Activated naive CD8-positive, alpha-beta T cell treated with anti-CD3 and anti-CD28 coated beads for 36 hours (primary cell): ENCODE data around the gene DUSP5. TPM values are rescaled to one million over a fixed set of nuclear protein-coding genes. Genes with fewer than 3 reads are reported as not detected.

Experiments used
- DNase-seq: peaks from one replicate; pipeline ENCODE4 v3.0.0; 2021
- H3K27ac Mint-ChIP-seq: one replicate; pipeline ENCODE4 v1.8.0; 2022; ENCODE audit warnings: mild to moderate bottlenecking, moderate library complexity, mixed read lengths
- H3K27me3 Mint-ChIP-seq: one replicate; pipeline ENCODE4 v1.8.0; 2022; ENCODE audit warnings: mild to moderate bottlenecking, mixed read lengths
- H3K36me3 Mint-ChIP-seq: one replicate; pipeline ENCODE4 v1.8.0; 2021; ENCODE audit warnings: mild to moderate bottlenecking, mixed read lengths
- H3K4me1 Mint-ChIP-seq: one replicate; pipeline ENCODE4 v1.8.0; 2021; ENCODE audit warnings: mixed read lengths
- H3K4me3 Mint-ChIP-seq: one replicate; pipeline ENCODE4 v1.8.0; 2022; ENCODE audit warnings: mild to moderate bottlenecking, moderate library complexity, mixed read lengths
- H3K9me3 Mint-ChIP-seq: one replicate; pipeline ENCODE4 v1.8.0; 2022; ENCODE audit warnings: mixed read lengths
- total RNA-seq, 2 experiments: library from RNA; stranded (reverse); gene quantifications; one replicate each; pipeline ENCODE4 v1.2.3, GENCODE V29; 2021

DUSP5 gene
- total RNA-seq, 2 experiments from 2014 or later: 30.1 to 31.4 TPM

GRCh38 chr10:110502072-110502845 lies 4.6 kb downstream of the DUSP5 start:
- H3K4me3 Mint-ChIP-seq: peak overlapping the region; percentile 49
- H3K36me3 Mint-ChIP-seq: peaks cover 82% of the 10 kb centered on the region
- H3K4me1 Mint-ChIP-seq: peaks cover 73% of the 10 kb centered on the region
- H3K27me3 Mint-ChIP-seq: no peaks in the 10 kb centered on the region
- no peak for DNase-seq
- H3K9me3 Mint-ChIP-seq: no peaks in the 10 kb centered on the region
- peak overlapping the region; percentile 94 for H3K27ac Mint-ChIP-seq

- H3K27ac Mint-ChIP-seq: peak overlapping the region; percentile 94
Measured at GRCh38 chr10:110502851-110503301, 5.2 kb downstream of the DUSP5 start.

GRCh38 chr10:110503528-110504110 lies 5.9 kb downstream of the DUSP5 start:
- Mint-ChIP-seq H3K27ac (peak overlapping the region; percentile 94), H3K36me3 (peaks cover 92% of the 10 kb centered on the region), H3K9me3 (no peaks in the 10 kb centered on the region), H3K4me1 (peaks cover 78% of the 10 kb centered on the region), H3K4me3 (peak overlapping the region; percentile 49), H3K27me3 (no peaks in the 10 kb centered on the region)
- no peak for DNase-seq

More at GRCh38 chr10:110502851-110503301, 5.2 kb downstream of the DUSP5 start:
- H3K9me3 Mint-ChIP-seq: no peaks in the 10 kb centered on the region
- no peak for DNase-seq
- H3K27me3 Mint-ChIP-seq: no peaks in the 10 kb centered on the region
- peak overlapping the region; percentile 49 for H3K4me3 Mint-ChIP-seq
- peaks cover 86% of the 10 kb centered on the region for H3K36me3 Mint-ChIP-seq
- peaks cover 75% of the 10 kb centered on the region for H3K4me1 Mint-ChIP-seq

GRCh38 chr10:110504111-110504735 lies 6.5 kb downstream of the DUSP5 start:
- H3K4me3 Mint-ChIP-seq: peak overlapping the region; percentile 49
- peak overlapping the region; percentile 94 for H3K27ac Mint-ChIP-seq
- peaks cover 93% of the 10 kb centered on the region for H3K36me3 Mint-ChIP-seq
- H3K27me3 Mint-ChIP-seq: no peaks in the 10 kb centered on the region
- H3K9me3 Mint-ChIP-seq: no peaks in the 10 kb centered on the region
- H3K4me1 Mint-ChIP-seq: peaks cover 81% of the 10 kb centered on the region
- peak; percentile 65 for DNase-seq

- H3K4me1 Mint-ChIP-seq: peaks cover 72% of the 10 kb centered on the region
- H3K9me3 Mint-ChIP-seq: no peaks in the 10 kb centered on the region
- H3K36me3 Mint-ChIP-seq: peaks cover 90% of the 10 kb centered on the region
- peak overlapping the region; percentile 94 for H3K27ac Mint-ChIP-seq
- peak overlapping the region; percentile 49 for H3K4me3 Mint-ChIP-seq
- no peak for DNase-seq
- no peaks in the 10 kb centered on the region for H3K27me3 Mint-ChIP-seq
Measured at GRCh38 chr10:110505130-110505770, 7.5 kb downstream of the DUSP5 start.

- no peak for DNase-seq
- Mint-ChIP-seq H3K4me1 (peaks cover 65% of the 10 kb centered on the region), H3K27me3 (no peaks in the 10 kb centered on the region), H3K4me3 (no peak overlapping the region), H3K27ac (no peak overlapping the region), H3K36me3 (peaks cover 90% of the 10 kb centered on the region), H3K9me3 (no peaks in the 10 kb centered on the region)
Measured at GRCh38 chr10:110506448-110506847, 8.7 kb downstream of the DUSP5 start.

GRCh38 chr10:110507346-110507745 lies 9.6 kb downstream of the DUSP5 start:
- Mint-ChIP-seq H3K4me3 (no peak overlapping the region), H3K27ac (no peak overlapping the region), H3K36me3 (peaks cover 93% of the 10 kb centered on the region)

GRCh38 chr10:110508159-110508788 lies 10.6 kb downstream of the DUSP5 start:
- H3K4me3 Mint-ChIP-seq: no peak overlapping the region
- H3K4me1 Mint-ChIP-seq: peaks cover 64% of the 10 kb centered on the region
- no peak for DNase-seq
- no peaks in the 10 kb centered on the region for H3K27me3 Mint-ChIP-seq
- no peaks in the 10 kb centered on the region for H3K9me3 Mint-ChIP-seq
- H3K27ac Mint-ChIP-seq: no peak overlapping the region
- H3K36me3 Mint-ChIP-seq: peaks cover 94% of the 10 kb centered on the region

More at GRCh38 chr10:110507346-110507745, 9.6 kb downstream of the DUSP5 start:
- peaks cover 65% of the 10 kb centered on the region for H3K4me1 Mint-ChIP-seq
- H3K27me3 Mint-ChIP-seq: no peaks in the 10 kb centered on the region
- no peaks in the 10 kb centered on the region for H3K9me3 Mint-ChIP-seq
- DNase-seq: no peak

GRCh38 chr10:110508806-110509544 lies 11.3 kb downstream of the DUSP5 start:
- H3K9me3 Mint-ChIP-seq: peaks cover 2% of the 10 kb centered on the region

GRCh38 chr10:110509560-110509959 lies 11.9 kb downstream of the DUSP5 start:
- no peak overlapping the region for H3K4me3 Mint-ChIP-seq
- peaks cover 2% of the 10 kb centered on the region for H3K9me3 Mint-ChIP-seq
- DNase-seq: no peak
- peaks cover 90% of the 10 kb centered on the region for H3K36me3 Mint-ChIP-seq
- H3K27ac Mint-ChIP-seq: no peak overlapping the region
- H3K27me3 Mint-ChIP-seq: no peaks in the 10 kb centered on the region
- H3K4me1 Mint-ChIP-seq: peaks cover 51% of the 10 kb centered on the region

More at GRCh38 chr10:110508806-110509544, 11.3 kb downstream of the DUSP5 start:
- DNase-seq: no peak
- peaks cover 94% of the 10 kb centered on the region for H3K36me3 Mint-ChIP-seq
- no peak overlapping the region for H3K4me3 Mint-ChIP-seq
- no peak overlapping the region for H3K27ac Mint-ChIP-seq
- no peaks in the 10 kb centered on the region for H3K27me3 Mint-ChIP-seq
- H3K4me1 Mint-ChIP-seq: peaks cover 57% of the 10 kb centered on the region

GRCh38 chr10:110510086-110510485 lies 12.4 kb downstream of the DUSP5 start:
- H3K9me3 Mint-ChIP-seq: peaks cover 2% of the 10 kb centered on the region
- H3K4me1 Mint-ChIP-seq: peaks cover 46% of the 10 kb centered on the region
- no peak overlapping the region for H3K4me3 Mint-ChIP-seq
- H3K36me3 Mint-ChIP-seq: peaks cover 88% of the 10 kb centered on the region
- no peak for DNase-seq
- no peak overlapping the region for H3K27ac Mint-ChIP-seq
- no peaks in the 10 kb centered on the region for H3K27me3 Mint-ChIP-seq

GRCh38 chr10:110510730-110511129 lies 13.0 kb downstream of the DUSP5 start:
- Mint-ChIP-seq H3K4me1 (peaks cover 39% of the 10 kb centered on the region), H3K4me3 (no peak overlapping the region), H3K27me3 (no peaks in the 10 kb centered on the region), H3K9me3 (peaks cover 2% of the 10 kb centered on the region), H3K27ac (no peak overlapping the region), H3K36me3 (peaks cover 87% of the 10 kb centered on the region)
- no peak for DNase-seq

- Mint-ChIP-seq H3K9me3 (peaks cover 2% of the 10 kb centered on the region), H3K27ac (peak overlapping the region; percentile 84), H3K27me3 (no peaks in the 10 kb centered on the region), H3K36me3 (peaks cover 77% of the 10 kb centered on the region), H3K4me3 (no peak overlapping the region), H3K4me1 (peaks cover 31% of the 10 kb centered on the region)
- no peak for DNase-seq
Measured at GRCh38 chr10:110511734-110512449, 14.2 kb downstream of the DUSP5 start.
